ENCODE results near the gene DYNLRB2.

- TF ChIP-seq POLR2A (IDR thresholded peaks at IDR 0.05; ENCODE audit: low read depth, low read length) (no peak), POLR2AphosphoS5 (IDR thresholded peaks at IDR 0.05; ENCODE audit: low read depth, low read length) (no peak), SPI1 (IDR thresholded peaks at IDR 0.05; ENCODE audit: low read depth, low read length) (no peak), TAF1 (IDR thresholded peaks at IDR 0.05; ENCODE audit: low read depth, low read length) (no peak), POU2F2 (IDR thresholded peaks at IDR 0.05; ENCODE audit: low read depth, low read length) (no peak), PAX5 (IDR thresholded peaks at IDR 0.05; ENCODE audit: insufficient read depth, low read length, severe bottlenecking) (no peak)
Observed at GRCh38 chr16:80563066-80563465, 22.3 kb downstream of the DYNLRB2 start.
